Measurements from ENCODE around the gene PITX1.
A peak's percentile ranks its signal among the peaks of the same experiment; 100 is the strongest.

The PITX1 gene

GRCh38 chr5:135030956-135031812 is 2.8 kb downstream of the PITX1 start:
- H3K36me3 ChIP-seq (replicated peaks; ENCODE audit: insufficient read depth, low read length): no peaks in the 10 kb centered on the region
- peak overlapping the region; percentile 89 for H3K9ac ChIP-seq (ENCODE audit: low read length)
- H3K79me2 ChIP-seq (ENCODE audit: low read length): peaks cover 58% of the 10 kb centered on the region
- DNase-seq: peak; percentile 14
- H3F3A ChIP-seq (ENCODE audit: insufficient read depth, low read length): peaks cover 9% of the 10 kb centered on the region; the same call in 1 of the 2 replicates
- no peaks in the 10 kb centered on the region for H3K9me2 ChIP-seq (replicated peaks; ENCODE audit: insufficient read depth, low read length)
- H3K4me3 ChIP-seq (ENCODE audit: low read length): peak overlapping the region; percentile 92
- H3K27me3 ChIP-seq (replicated peaks; ENCODE audit: insufficient read depth, low read length): no peaks in the 10 kb centered on the region
- no peaks in the 10 kb centered on the region for H3K9me3 ChIP-seq (replicated peaks; ENCODE audit: insufficient read depth, low read length)
- H3K27ac ChIP-seq (ENCODE audit: low read length): peak overlapping the region; percentile 56; the same call in 1 of the 2 replicates
- H4K20me1 ChIP-seq (ENCODE audit: insufficient read depth, low read length): no peaks in the 10 kb centered on the region
- H3K4me2 ChIP-seq (ENCODE audit: low read depth, low read length): peak overlapping the region; percentile 71
- TF ChIP-seq EZH2phosphoT487 (IDR thresholded peaks at IDR 0.05; ENCODE audit: low read length) (no peak), EZH2 (optimal IDR thresholded peaks at IDR 0.05; ENCODE audit: low read depth, low read length) (no peak), CTCF (IDR thresholded peaks at IDR 0.05; ENCODE audit: low read length) (no peak)
- H3K4me1 ChIP-seq (ENCODE audit: low read length): no peaks in the 10 kb centered on the region
- no peak overlapping the region for H2AFZ ChIP-seq (ENCODE audit: low read length)

- Histone ChIP-seq H3K79me2 (ENCODE audit: low read length) (peaks cover 58% of the 10 kb centered on the region), H3K9me3 (replicated peaks; ENCODE audit: insufficient read depth, low read length) (no peaks in the 10 kb centered on the region), H2AFZ (ENCODE audit: low read length) (no peak overlapping the region), H3K4me3 (ENCODE audit: low read length) (peak overlapping the region; percentile 92), H3K9ac (ENCODE audit: low read length) (peak overlapping the region; percentile 89; the same call in 1 of the 2 replicates), H3K4me2 (ENCODE audit: low read depth, low read length) (peak overlapping the region; percentile 71), H3K4me1 (ENCODE audit: low read length) (no peaks in the 10 kb centered on the region), H3K9me2 (replicated peaks; ENCODE audit: insufficient read depth, low read length) (no peaks in the 10 kb centered on the region), H3K27ac (ENCODE audit: low read length) (no peak overlapping the region; the same call in 1 of the 2 replicates), H4K20me1 (ENCODE audit: insufficient read depth, low read length) (no peaks in the 10 kb centered on the region), H3K36me3 (replicated peaks; ENCODE audit: insufficient read depth, low read length) (no peaks in the 10 kb centered on the region), H3K27me3 (replicated peaks; ENCODE audit: insufficient read depth, low read length) (no peaks in the 10 kb centered on the region), H3F3A (ENCODE audit: insufficient read depth, low read length) (peaks cover 9% of the 10 kb centered on the region; the same call in 1 of the 2 replicates)
- peak; percentile 25 for DNase-seq
- no peak for TF ChIP-seq EZH2phosphoT487 (IDR thresholded peaks at IDR 0.05; ENCODE audit: low read length)
- TF ChIP-seq EZH2 (optimal IDR thresholded peaks at IDR 0.05; ENCODE audit: low read depth, low read length): no peak
- no peak for TF ChIP-seq CTCF (IDR thresholded peaks at IDR 0.05; ENCODE audit: low read length)
Measured at GRCh38 chr5:135030123-135030955, 3.7 kb downstream of the PITX1 start.

DNA sequence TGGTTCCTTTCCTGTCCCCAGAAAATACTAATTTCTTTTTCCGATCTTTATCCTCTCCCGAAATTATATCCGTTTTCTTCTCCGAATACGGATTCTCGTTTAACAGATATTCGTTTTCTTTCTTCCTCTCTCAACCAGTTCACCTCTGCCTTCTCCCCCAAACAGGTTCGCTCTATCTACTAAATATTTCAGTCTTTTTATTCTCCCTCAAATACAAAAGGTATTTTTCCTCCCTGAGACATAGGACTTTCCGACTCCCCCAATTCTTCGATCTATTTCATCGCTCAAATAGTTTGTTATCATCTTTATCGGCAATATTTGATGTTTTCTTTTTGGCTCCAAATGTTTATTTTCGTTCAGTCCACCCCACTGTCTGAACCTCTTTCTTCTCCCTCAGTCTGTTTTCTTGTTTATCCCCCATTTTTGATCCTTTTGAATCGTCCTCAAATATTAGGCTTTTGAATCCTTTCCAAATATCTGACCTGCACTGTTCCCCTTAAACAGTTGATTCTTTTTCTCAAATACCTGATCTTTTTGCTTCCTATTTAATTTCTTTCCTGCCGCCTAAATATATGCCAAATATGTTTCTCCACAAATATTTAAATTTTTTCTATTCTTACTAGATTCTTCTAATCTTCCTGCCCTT is 4.4 kb downstream of the PITX1 start:
- H4K20me1 ChIP-seq (ENCODE audit: insufficient read depth, low read length): no peaks in the 10 kb centered on the region
- H3K9me3 ChIP-seq (replicated peaks; ENCODE audit: insufficient read depth, low read length): no peaks in the 10 kb centered on the region
- no peak overlapping the region for H2AFZ ChIP-seq (ENCODE audit: low read length)
- no peak overlapping the region for H3K9ac ChIP-seq (ENCODE audit: low read length)
- no peaks in the 10 kb centered on the region for H3K4me1 ChIP-seq (ENCODE audit: low read length)
- H3F3A ChIP-seq (ENCODE audit: insufficient read depth, low read length): peaks cover 7% of the 10 kb centered on the region; the same call in 1 of the 2 replicates
- no peak overlapping the region for H3K27ac ChIP-seq (ENCODE audit: low read length)
- no peak overlapping the region for H3K4me3 ChIP-seq (ENCODE audit: low read length)
- H3K79me2 ChIP-seq (ENCODE audit: low read length): peaks cover 58% of the 10 kb centered on the region
- no peaks in the 10 kb centered on the region for H3K36me3 ChIP-seq (replicated peaks; ENCODE audit: insufficient read depth, low read length)
- no peaks in the 10 kb centered on the region for H3K27me3 ChIP-seq (replicated peaks; ENCODE audit: insufficient read depth, low read length)
- H3K9me2 ChIP-seq (replicated peaks; ENCODE audit: insufficient read depth, low read length): no peaks in the 10 kb centered on the region
- no peak overlapping the region for H3K4me2 ChIP-seq (ENCODE audit: low read depth, low read length)
- DNase-seq: no peak
- no peak for TF ChIP-seq EZH2 (optimal IDR thresholded peaks at IDR 0.05; ENCODE audit: low read depth, low read length)
- no peak for TF ChIP-seq CTCF (IDR thresholded peaks at IDR 0.05; ENCODE audit: low read length)
- TF ChIP-seq EZH2phosphoT487 (IDR thresholded peaks at IDR 0.05; ENCODE audit: low read length): no peak

Data from MM.1S (cell line).